ENCODE measurements around the gene ARL5B.

DNA sequence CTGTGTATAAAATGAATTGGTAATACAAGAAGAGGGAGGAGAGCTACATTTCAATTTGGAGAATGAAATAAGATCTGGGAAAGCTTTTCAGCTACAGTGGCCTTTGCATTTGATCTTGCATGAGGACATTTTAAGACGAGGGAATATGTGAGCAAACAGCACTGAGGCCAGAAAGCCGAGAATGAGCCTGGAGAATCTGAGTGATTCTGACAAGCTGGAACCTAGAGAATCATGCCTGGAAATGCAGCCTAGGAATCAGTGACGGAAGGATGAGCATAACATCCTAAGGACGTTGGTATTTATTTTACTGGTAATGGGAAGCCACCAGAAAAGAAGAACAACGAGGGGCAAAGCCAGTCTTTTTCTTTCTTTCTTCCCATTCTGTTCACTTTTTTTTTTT lies 44.3 kb downstream of the ARL5B start:
- TF ChIP-seq, protein P1, sequence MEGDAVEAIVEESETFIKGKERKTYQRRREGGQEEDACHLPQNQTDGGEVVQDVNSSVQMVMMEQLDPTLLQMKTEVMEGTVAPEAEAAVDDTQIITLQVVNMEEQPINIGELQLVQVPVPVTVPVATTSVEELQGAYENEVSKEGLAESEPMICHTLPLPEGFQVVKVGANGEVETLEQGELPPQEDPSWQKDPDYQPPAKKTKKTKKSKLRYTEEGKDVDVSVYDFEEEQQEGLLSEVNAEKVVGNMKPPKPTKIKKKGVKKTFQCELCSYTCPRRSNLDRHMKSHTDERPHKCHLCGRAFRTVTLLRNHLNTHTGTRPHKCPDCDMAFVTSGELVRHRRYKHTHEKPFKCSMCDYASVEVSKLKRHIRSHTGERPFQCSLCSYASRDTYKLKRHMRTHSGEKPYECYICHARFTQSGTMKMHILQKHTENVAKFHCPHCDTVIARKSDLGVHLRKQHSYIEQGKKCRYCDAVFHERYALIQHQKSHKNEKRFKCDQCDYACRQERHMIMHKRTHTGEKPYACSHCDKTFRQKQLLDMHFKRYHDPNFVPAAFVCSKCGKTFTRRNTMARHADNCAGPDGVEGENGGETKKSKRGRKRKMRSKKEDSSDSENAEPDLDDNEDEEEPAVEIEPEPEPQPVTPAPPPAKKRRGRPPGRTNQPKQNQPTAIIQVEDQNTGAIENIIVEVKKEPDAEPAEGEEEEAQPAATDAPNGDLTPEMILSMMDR (conservative IDR thresholded peaks at IDR 0.05; ENCODE audit: low read depth, low read length): no peak
- TF ChIP-seq POLR2A (IDR thresholded peaks at IDR 0.05; ENCODE audit: low read depth, low read length) (no peak), CEBPB (IDR thresholded peaks at IDR 0.05; ENCODE audit: low read depth, low read length) (no peak), RAD21 (IDR thresholded peaks at IDR 0.05; ENCODE audit: low read length) (no peak), MXI1 (IDR thresholded peaks at IDR 0.05; ENCODE audit: borderline replicate concordance, low read depth, low read length) (no peak), RFX5 (IDR thresholded peaks at IDR 0.05; ENCODE audit: low read depth, low read length) (no peak), MAZ (IDR thresholded peaks at IDR 0.05; ENCODE audit: borderline replicate concordance, low read depth, low read length) (no peak), MAFK (IDR thresholded peaks at IDR 0.05; ENCODE audit: low read depth, low read length) (no peak), SMC3 (IDR thresholded peaks at IDR 0.05; ENCODE audit: low read depth, low read length) (no peak)
- TF ChIP-seq, protein P2, sequence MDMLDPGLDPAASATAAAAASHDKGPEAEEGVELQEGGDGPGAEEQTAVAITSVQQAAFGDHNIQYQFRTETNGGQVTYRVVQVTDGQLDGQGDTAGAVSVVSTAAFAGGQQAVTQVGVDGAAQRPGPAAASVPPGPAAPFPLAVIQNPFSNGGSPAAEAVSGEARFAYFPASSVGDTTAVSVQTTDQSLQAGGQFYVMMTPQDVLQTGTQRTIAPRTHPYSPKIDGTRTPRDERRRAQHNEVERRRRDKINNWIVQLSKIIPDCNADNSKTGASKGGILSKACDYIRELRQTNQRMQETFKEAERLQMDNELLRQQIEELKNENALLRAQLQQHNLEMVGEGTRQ (IDR thresholded peaks at IDR 0.05; ENCODE audit: low read depth, low read length): no peak
- TF ChIP-seq, protein P3, sequence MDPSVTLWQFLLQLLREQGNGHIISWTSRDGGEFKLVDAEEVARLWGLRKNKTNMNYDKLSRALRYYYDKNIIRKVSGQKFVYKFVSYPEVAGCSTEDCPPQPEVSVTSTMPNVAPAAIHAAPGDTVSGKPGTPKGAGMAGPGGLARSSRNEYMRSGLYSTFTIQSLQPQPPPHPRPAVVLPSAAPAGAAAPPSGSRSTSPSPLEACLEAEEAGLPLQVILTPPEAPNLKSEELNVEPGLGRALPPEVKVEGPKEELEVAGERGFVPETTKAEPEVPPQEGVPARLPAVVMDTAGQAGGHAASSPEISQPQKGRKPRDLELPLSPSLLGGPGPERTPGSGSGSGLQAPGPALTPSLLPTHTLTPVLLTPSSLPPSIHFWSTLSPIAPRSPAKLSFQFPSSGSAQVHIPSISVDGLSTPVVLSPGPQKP (IDR thresholded peaks at IDR 0.05; ENCODE audit: borderline replicate concordance, low read depth, low read length): no peak

All from IMR-90 (cell line).